Astrocyte (in vitro differentiated cells and primary cell): ENCODE measurements around the gene TMEM269. TPM values are rescaled to one million over a fixed set of nuclear protein-coding genes. Genes with fewer than 3 reads are reported as not detected.

Experiments
- DNase-seq: peaks from one replicate; pipeline ENCODE4 v3.0.0-alpha.2; 2010; ENCODE audit warnings: low read depth
- FAIRE-seq: peaks from 2 replicates; lab custom pipeline; 2011; peaks lifted over from hg19 to GRCh38; lab: Jason Lieb, UNC
- H2AFZ ChIP-seq: 2 replicates; pipeline ENCODE4 v1.6.0; 2012; ENCODE audit warnings: low read depth, low read length, inconsistent platforms
- H3K27ac ChIP-seq: 2 replicates; pipeline ENCODE4 v1.5.1; 2011; ENCODE audit warnings: low read depth, low read length, inconsistent platforms
- H3K27me3 ChIP-seq: 2 replicates; pipeline ENCODE4 v1.6.0; 2011; ENCODE audit warnings: low read length, inconsistent platforms; ENCODE audit not compliant: insufficient read depth
- H3K36me3 ChIP-seq: 2 replicates; pipeline ENCODE4 v1.5.1; 2011; ENCODE audit warnings: low read length, inconsistent platforms; ENCODE audit not compliant: insufficient read depth
- H3K4me1 ChIP-seq: 2 replicates; pipeline ENCODE4 v1.5.1; 2011; ENCODE audit warnings: low read length, inconsistent platforms; ENCODE audit not compliant: insufficient read depth
- H3K4me2 ChIP-seq: 2 replicates; pipeline ENCODE4 v1.6.0; 2012; ENCODE audit warnings: low read length, inconsistent platforms
- H3K4me3 ChIP-seq: 2 replicates; pipeline ENCODE4 v1.5.1; 2011; ENCODE audit warnings: low read depth, mild to moderate bottlenecking, low read length, inconsistent platforms; ENCODE audit not compliant: insufficient read depth
- H3K79me2 ChIP-seq: 2 replicates; pipeline ENCODE4 v1.6.0; 2012; ENCODE audit warnings: mild to moderate bottlenecking, low read length, inconsistent platforms; ENCODE audit not compliant: insufficient read depth
- H3K9ac ChIP-seq: 2 replicates; pipeline ENCODE4 v1.6.0; 2012; ENCODE audit warnings: mild to moderate bottlenecking, low read length, inconsistent platforms
- H3K9me3 ChIP-seq: 2 replicates; pipeline ENCODE4 v1.5.1; 2012; ENCODE audit warnings: low read depth, mild to moderate bottlenecking, low read length, inconsistent platforms; ENCODE audit not compliant: insufficient read depth
- H4K20me1 ChIP-seq: 2 replicates; pipeline ENCODE4 v1.6.0; 2012; ENCODE audit warnings: low read length, inconsistent platforms; ENCODE audit not compliant: insufficient read depth
- H3K27ac Mint-ChIP-seq: one replicate; pipeline ENCODE4 v1.8.0; 2021; ENCODE audit warnings: mild to moderate bottlenecking, mixed read lengths; ENCODE audit not compliant: unreplicated experiment
- H3K27me3 Mint-ChIP-seq: one replicate; pipeline ENCODE4 v1.8.0; 2021; ENCODE audit warnings: low read depth, mixed read lengths; ENCODE audit not compliant: unreplicated experiment
- H3K36me3 Mint-ChIP-seq: one replicate; pipeline ENCODE4 v1.8.0; 2021; ENCODE audit warnings: low read depth, mixed read lengths; ENCODE audit not compliant: unreplicated experiment
- H3K4me1 Mint-ChIP-seq: one replicate; pipeline ENCODE4 v1.8.0; 2021; ENCODE audit warnings: low read depth, mixed read lengths; ENCODE audit not compliant: unreplicated experiment
- H3K4me3 Mint-ChIP-seq: one replicate; pipeline ENCODE4 v1.8.0; 2021; ENCODE audit warnings: mild to moderate bottlenecking, moderate library complexity, mixed read lengths; ENCODE audit not compliant: unreplicated experiment
- H3K9me3 Mint-ChIP-seq: one replicate; pipeline ENCODE4 v1.8.0; 2021; ENCODE audit warnings: mild to moderate bottlenecking, mixed read lengths; ENCODE audit not compliant: unreplicated experiment
- EZH2 ChIP-seq: IDR thresholded peaks from 2 replicates; pipeline ENCODE4 v1.6.1; 2012; ENCODE audit warnings: mild to moderate bottlenecking, low read length, inconsistent platforms; ENCODE audit not compliant: insufficient read depth
- total RNA-seq: library from RNA; stranded (reverse); gene quantifications from 2 replicates; pipeline ENCODE4 v1.2.1, GENCODE V29; 2021
- TF ChIP-seq, protein P1 (sequence below): IDR thresholded peaks from 2 replicates; pipeline ENCODE4 v1.5.1; 2011; ENCODE audit warnings: low read depth, mild to moderate bottlenecking, inconsistent platforms, low read length, moderate library complexity; ENCODE audit not compliant: insufficient read depth

Gene TMEM269
- total RNA-seq, 1 donor from 2014 or later: 0.09 TPM

- no peak overlapping the region for H3K4me2 ChIP-seq
- FAIRE-seq (no peak), DNase-seq (no peak)
- TF ChIP-seq, protein P1, sequence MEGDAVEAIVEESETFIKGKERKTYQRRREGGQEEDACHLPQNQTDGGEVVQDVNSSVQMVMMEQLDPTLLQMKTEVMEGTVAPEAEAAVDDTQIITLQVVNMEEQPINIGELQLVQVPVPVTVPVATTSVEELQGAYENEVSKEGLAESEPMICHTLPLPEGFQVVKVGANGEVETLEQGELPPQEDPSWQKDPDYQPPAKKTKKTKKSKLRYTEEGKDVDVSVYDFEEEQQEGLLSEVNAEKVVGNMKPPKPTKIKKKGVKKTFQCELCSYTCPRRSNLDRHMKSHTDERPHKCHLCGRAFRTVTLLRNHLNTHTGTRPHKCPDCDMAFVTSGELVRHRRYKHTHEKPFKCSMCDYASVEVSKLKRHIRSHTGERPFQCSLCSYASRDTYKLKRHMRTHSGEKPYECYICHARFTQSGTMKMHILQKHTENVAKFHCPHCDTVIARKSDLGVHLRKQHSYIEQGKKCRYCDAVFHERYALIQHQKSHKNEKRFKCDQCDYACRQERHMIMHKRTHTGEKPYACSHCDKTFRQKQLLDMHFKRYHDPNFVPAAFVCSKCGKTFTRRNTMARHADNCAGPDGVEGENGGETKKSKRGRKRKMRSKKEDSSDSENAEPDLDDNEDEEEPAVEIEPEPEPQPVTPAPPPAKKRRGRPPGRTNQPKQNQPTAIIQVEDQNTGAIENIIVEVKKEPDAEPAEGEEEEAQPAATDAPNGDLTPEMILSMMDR: no peak
- no peak for TF ChIP-seq EZH2
- Mint-ChIP-seq H3K4me1 (peaks cover 11% of the 10 kb centered on the region), H3K27me3 (no peaks in the 10 kb centered on the region), H3K27ac (no peak overlapping the region), H3K36me3 (peaks cover 11% of the 10 kb centered on the region), H3K4me3 (no peak overlapping the region), H3K9me3 (no peaks in the 10 kb centered on the region)
- peaks cover 82% of the 10 kb centered on the region for H3K79me2 ChIP-seq
- H3K27me3 ChIP-seq: no peaks in the 10 kb centered on the region
- peaks cover 10% of the 10 kb centered on the region for H3K4me1 ChIP-seq
- no peak overlapping the region for H3K4me3 ChIP-seq
- no peak overlapping the region for H3K27ac ChIP-seq
- no peak overlapping the region for H3K9ac ChIP-seq
- no peaks in the 10 kb centered on the region for H3K9me3 ChIP-seq
- H2AFZ ChIP-seq: no peak overlapping the region
- H3K36me3 ChIP-seq: peaks cover 8% of the 10 kb centered on the region
- peaks cover 40% of the 10 kb centered on the region for H4K20me1 ChIP-seq
Measured at GRCh38 chr1:42769811-42770210, 15.0 kb upstream of the TMEM269 start.

DNA sequence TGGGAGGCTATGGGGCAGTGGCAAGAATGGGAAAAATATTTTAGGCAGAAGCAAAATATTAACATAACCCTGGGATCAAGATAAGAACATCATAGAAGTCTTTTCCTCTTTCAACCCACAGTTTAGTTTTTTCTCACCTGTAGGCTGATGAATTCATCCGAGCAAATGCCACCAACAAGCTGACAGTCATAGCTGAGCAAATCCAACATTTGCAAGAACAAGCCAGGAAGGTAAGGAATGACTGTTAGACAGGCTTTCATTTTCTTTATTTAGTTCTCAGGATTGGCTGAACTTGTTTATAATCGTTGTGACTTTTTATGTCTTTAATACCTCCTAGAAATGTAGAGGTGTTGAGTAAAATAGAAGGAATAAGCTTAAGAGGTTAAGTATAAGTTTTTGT, 11.4 kb upstream of the TMEM269 start:
- Mint-ChIP-seq H3K9me3 (no peaks in the 10 kb centered on the region), H3K27ac (no peak overlapping the region), H3K4me1 (peaks cover 5% of the 10 kb centered on the region), H3K36me3 (peaks cover 33% of the 10 kb centered on the region), H3K27me3 (no peaks in the 10 kb centered on the region), H3K4me3 (no peak overlapping the region)
- Histone ChIP-seq H3K4me1 (no peaks in the 10 kb centered on the region), H3K27ac (no peak overlapping the region), H3K27me3 (no peaks in the 10 kb centered on the region), H2AFZ (no peak overlapping the region), H3K9ac (no peak overlapping the region), H3K4me2 (no peak overlapping the region), H3K4me3 (no peak overlapping the region), H4K20me1 (peaks cover 58% of the 10 kb centered on the region), H3K36me3 (peaks cover 19% of the 10 kb centered on the region), H3K79me2 (peaks cover 49% of the 10 kb centered on the region), H3K9me3 (no peaks in the 10 kb centered on the region)
- DNase-seq (no peak), FAIRE-seq (no peak)
- TF ChIP-seq, protein P1: no peak
- no peak for TF ChIP-seq EZH2

DNA sequence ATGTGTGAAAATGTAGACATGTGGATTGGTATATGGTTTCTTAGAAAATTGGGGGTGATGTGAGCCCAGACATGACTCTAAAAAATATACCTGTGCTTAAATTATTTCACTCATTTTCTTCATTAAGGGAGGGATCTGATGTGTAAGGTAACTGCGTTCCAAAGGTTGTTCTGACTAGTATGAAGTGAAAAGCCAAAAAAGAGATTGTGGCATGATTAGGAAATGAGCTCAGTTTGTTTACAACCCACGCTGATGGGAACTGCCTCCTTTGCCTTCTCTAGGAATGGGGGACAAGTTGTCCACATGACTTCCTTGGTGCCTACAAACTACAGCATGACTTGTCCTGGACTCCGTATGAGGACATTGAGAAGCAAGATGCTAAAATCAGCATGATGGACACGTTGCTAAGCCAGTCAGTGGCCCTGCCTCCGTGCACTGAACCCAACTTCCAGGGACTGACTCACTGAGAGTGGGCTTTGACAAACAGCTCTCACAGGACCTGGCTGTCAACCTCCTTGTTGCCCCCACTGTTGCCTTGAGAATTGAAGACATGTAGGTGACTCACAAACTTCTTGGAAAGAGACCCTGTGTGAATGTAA, 9.8 kb upstream of the TMEM269 start:
- Histone ChIP-seq H3K4me3 (no peak overlapping the region), H3K79me2 (peaks cover 35% of the 10 kb centered on the region), H3K9me3 (no peaks in the 10 kb centered on the region), H2AFZ (no peak overlapping the region), H3K4me2 (no peak overlapping the region), H3K27ac (no peak overlapping the region), H4K20me1 (peaks cover 61% of the 10 kb centered on the region), H3K36me3 (peaks cover 22% of the 10 kb centered on the region), H3K9ac (no peak overlapping the region), H3K4me1 (no peaks in the 10 kb centered on the region), H3K27me3 (no peaks in the 10 kb centered on the region)
- no peak overlapping the region for H3K4me3 Mint-ChIP-seq
- H3K27ac Mint-ChIP-seq: no peak overlapping the region
- H3K27me3 Mint-ChIP-seq: no peaks in the 10 kb centered on the region
- FAIRE-seq (no peak), DNase-seq (no peak)
- H3K4me1 Mint-ChIP-seq: peaks cover 5% of the 10 kb centered on the region
- TF ChIP-seq EZH2: no peak
- TF ChIP-seq, protein P1: no peak
- no peaks in the 10 kb centered on the region for H3K9me3 Mint-ChIP-seq
- peaks cover 38% of the 10 kb centered on the region for H3K36me3 Mint-ChIP-seq
